GM13977 (cell line): Measurements from ENCODE around the gene NFKBIA.

ENCODE experiments used
- DNase-seq: peaks from one replicate; pipeline ENCODE4 v3.0.0; 2012; ENCODE audit warnings: low spot score
- CTCF ChIP-seq: IDR thresholded peaks from 2 replicates; pipeline ENCODE4 v1.5.1; 2012; ENCODE audit warnings: mild to moderate bottlenecking, control low read depth; ENCODE audit not compliant: insufficient read depth; ENCODE audit errors: extremely low read depth, missing control alignments
- in situ Hi-C: fragments of 300-500 bp; cut with MboI; formaldehyde crosslinking; loops from one replicate; pipeline ENCODE4 v1.12.0; 2022; ENCODE audit warnings: low sequenced_read_pairs, low pct_unique_long_range_greater_than_20kb, mixed read lengths, inconsistent platforms; ENCODE audit not compliant: unreplicated experiment

NFKBIA gene

GRCh38 chr14:35370969-35371368, 33.6 kb downstream of the NFKBIA start:
- in situ Hi-C loops = no loop called here
- no peak for TF ChIP-seq CTCF
- DNase-seq = no peak

DNA sequence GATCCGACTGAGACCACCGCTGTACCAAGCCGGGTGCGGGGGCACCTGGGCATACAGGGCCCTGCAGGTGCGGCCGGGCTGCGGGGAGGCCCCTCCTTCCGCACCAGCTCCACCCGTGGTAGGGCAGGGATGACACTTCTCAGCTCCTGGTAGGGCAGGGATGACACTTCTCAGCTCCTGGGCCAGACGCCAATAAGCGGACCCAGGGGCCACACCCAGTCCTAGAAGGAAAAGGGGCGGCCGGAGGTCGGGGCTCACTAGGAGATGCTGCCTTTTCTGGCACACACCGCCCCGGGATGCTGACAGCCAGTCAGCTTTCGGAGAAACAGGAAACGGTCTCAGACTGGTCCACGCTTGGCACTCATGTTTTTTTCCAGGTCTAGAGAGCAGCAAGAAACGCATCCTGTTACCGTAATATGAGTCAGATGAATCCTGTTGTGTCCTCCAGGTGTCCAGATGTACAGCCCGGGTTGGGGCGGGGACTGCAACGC, 34.8 kb downstream of the NFKBIA start:
- no peak for TF ChIP-seq CTCF
- no peak for DNase-seq
- in situ Hi-C loops = no loop called here

- DNase-seq = no peak
- in situ Hi-C loops = no loop called here
- TF ChIP-seq CTCF = no peak
Measured at GRCh38 chr14:35368583-35369392, 35.8 kb downstream of the NFKBIA start.

GRCh38 chr14:35368139-35368460, 36.4 kb downstream of the NFKBIA start:
- no peak for DNase-seq
- no peak for TF ChIP-seq CTCF
- in situ Hi-C loops = no loop called here

DNA sequence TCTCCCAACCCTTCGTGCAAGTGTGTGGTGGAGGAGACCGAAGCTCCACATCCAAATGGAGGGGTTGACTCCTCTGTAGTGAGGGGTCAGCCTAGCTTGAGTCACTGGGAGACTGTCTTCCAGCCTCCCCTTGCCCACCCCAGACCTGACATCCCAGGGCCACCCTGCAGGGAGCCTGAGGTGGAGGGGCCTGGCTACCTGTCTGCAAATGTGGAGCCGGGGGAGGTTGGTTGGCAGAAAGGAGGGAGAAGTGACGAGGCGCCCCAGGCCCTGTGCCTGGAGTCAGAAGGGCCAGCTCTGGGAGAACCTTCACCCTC, 37.5 kb downstream of the NFKBIA start:
- TF ChIP-seq CTCF = no peak

GRCh38 chr14:35366521-35366976, 38.0 kb downstream of the NFKBIA start:
- no peak for TF ChIP-seq CTCF
- in situ Hi-C loops = no loop called here
- DNase-seq = no peak

More for the DNA sequence above, 37.5 kb downstream of the NFKBIA start:
- DNase-seq = no peak
- in situ Hi-C loops = no loop called here
